ENCODE measurements around the gene GRM4. TPM values are rescaled to one million over a fixed set of nuclear protein-coding genes. Genes with fewer than 3 reads are reported as not detected.

The GRM4 gene
- polyA plus RNA-seq, 1 of the 3 experiments (the other 2 are of a cell fraction) = not detected

GRCh38 chr6:34094474-34095135 is 51.3 kb downstream of the GRM4 start:
- WGBS (ENCODE audit: low lambda C conversion rate) = 47% methylated on average over 9 of the region's 12 CpGs
- Histone ChIP-seq H3K9ac (no peak overlapping the region), H3K4me3 (ENCODE audit: low read depth in 2 of 2, low read length in 1 of 2) (no peak overlapping the region), H3K79me2 (ENCODE audit: insufficient read depth) (no peaks in the 10 kb centered on the region), H3K36me3 (replicated peaks in 1 of 2; ENCODE audit: control insufficient read depth in 1 of 2, insufficient read depth in 2 of 2, low read length in 1 of 2) (no peaks in the 10 kb centered on the region), H4K20me1 (ENCODE audit: insufficient read depth) (no peaks in the 10 kb centered on the region), H3K9me2 (no peaks in the 10 kb centered on the region), H3K9me3 (no peaks in the 10 kb centered on the region), H3K27ac (ENCODE audit: low read depth in 2 of 2, low read length in 1 of 2) (no peak overlapping the region), H3K27me3 (ENCODE audit: insufficient read depth) (0 out of 2 replicates have a peak, but pooled peaks cover 10% of the 10 kb centered on the region), H3K4me2 (no peak overlapping the region), H2AFZ (ENCODE audit: low read depth) (no peak overlapping the region), H3K4me1 (ENCODE audit: control insufficient read depth in 1 of 2, insufficient read depth in 2 of 2, low read depth in 1 of 2, low read length in 1 of 2) (no peaks in the 10 kb centered on the region; a peak in 1 of 4 replicates), H3F3A (replicated peaks; ENCODE audit: insufficient read depth) (no peaks in the 10 kb centered on the region)
- CTCF ChIA-PET = interaction anchor here (0.6 to 3.9 kb wide), 3 partner anchors 11 to 41 kb away, joined by 3 to 13 read pairs (median 4); no protein-coding TSS in a partner anchor
- DNase-seq = no peak
- TF ChIP-seq ELF1 (IDR thresholded peaks at IDR 0.05) (no peak), SIN3A (IDR thresholded peaks at IDR 0.05; ENCODE audit: borderline replicate concordance, low read depth, low read length) (no peak), GABPA (IDR thresholded peaks at IDR 0.05; ENCODE audit: low read depth) (no peak), MXI1 (IDR thresholded peaks at IDR 0.05; ENCODE audit: low read depth, low read length) (no peak), USF2 (IDR thresholded peaks at IDR 0.05; ENCODE audit: borderline replicate concordance, low read depth, low read length) (no peak), TEAD4 (IDR thresholded peaks at IDR 0.05; ENCODE audit: borderline replicate concordance, insufficient read depth) (no peak), CHD2 (IDR thresholded peaks at IDR 0.05; ENCODE audit: low read length, partially characterized antibody) (no peak), RXRA (IDR thresholded peaks at IDR 0.05; ENCODE audit: borderline replicate concordance, low read depth) (no peak), FOSL2 (IDR thresholded peaks at IDR 0.05; ENCODE audit: borderline replicate concordance, low read depth) (no peak), TAF1 (IDR thresholded peaks at IDR 0.05; ENCODE audit: borderline replicate concordance, low read depth, low read length) (no peak), PBX3 (IDR thresholded peaks at IDR 0.05) (no peak), RFX5 (IDR thresholded peaks at IDR 0.05; ENCODE audit: low read length) (no peak), FOXJ3 (CRISPR knock-in tag; IDR thresholded peaks at IDR 0.05) (no peak), RCOR1 (IDR thresholded peaks at IDR 0.05; ENCODE audit: low read length) (no peak), SMC3 (IDR thresholded peaks at IDR 0.05; ENCODE audit: low read depth, low read length) (no peak), MAX (IDR thresholded peaks at IDR 0.05; ENCODE audit: low read depth) (no peak)
- POLR2A ChIA-PET = no interaction called here

All from SK-N-SH (cell line).